ENCODE data around the gene ZNF862.

- no peak for TF ChIP-seq POLR2AphosphoS5 (IDR thresholded peaks at IDR 0.05; ENCODE audit: low read depth, low read length)
- no peak for TF ChIP-seq ATF3 (IDR thresholded peaks at IDR 0.05; ENCODE audit: insufficient read depth, low read depth, low read length)
These were observed 12.5 kb downstream of the ZNF862 start for GRCh38 chr7:149850716-149851115.
